GM12875 (cell line): ENCODE results near the gene ANAPC4.

Experiments
- H3K4me3 ChIP-seq: one replicate; pipeline ENCODE4 v1.5.1; 2011; ENCODE audit warnings: low read depth, low read length, control low read depth
- TF ChIP-seq, protein P1 (sequence below): IDR thresholded peaks from 2 replicates; pipeline ENCODE4 v1.5.1; 2011; ENCODE audit warnings: low read depth, mild to moderate bottlenecking, control low read depth, inconsistent platforms, low read length, moderate library complexity, borderline replicate concordance; ENCODE audit not compliant: insufficient read depth

Gene ANAPC4

GRCh38 chr4:25346913-25347312, 30.1 kb upstream of the ANAPC4 start:
- H3K4me3 ChIP-seq, result no peak overlapping the region
- TF ChIP-seq, protein P1, sequence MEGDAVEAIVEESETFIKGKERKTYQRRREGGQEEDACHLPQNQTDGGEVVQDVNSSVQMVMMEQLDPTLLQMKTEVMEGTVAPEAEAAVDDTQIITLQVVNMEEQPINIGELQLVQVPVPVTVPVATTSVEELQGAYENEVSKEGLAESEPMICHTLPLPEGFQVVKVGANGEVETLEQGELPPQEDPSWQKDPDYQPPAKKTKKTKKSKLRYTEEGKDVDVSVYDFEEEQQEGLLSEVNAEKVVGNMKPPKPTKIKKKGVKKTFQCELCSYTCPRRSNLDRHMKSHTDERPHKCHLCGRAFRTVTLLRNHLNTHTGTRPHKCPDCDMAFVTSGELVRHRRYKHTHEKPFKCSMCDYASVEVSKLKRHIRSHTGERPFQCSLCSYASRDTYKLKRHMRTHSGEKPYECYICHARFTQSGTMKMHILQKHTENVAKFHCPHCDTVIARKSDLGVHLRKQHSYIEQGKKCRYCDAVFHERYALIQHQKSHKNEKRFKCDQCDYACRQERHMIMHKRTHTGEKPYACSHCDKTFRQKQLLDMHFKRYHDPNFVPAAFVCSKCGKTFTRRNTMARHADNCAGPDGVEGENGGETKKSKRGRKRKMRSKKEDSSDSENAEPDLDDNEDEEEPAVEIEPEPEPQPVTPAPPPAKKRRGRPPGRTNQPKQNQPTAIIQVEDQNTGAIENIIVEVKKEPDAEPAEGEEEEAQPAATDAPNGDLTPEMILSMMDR, result no peak

DNA sequence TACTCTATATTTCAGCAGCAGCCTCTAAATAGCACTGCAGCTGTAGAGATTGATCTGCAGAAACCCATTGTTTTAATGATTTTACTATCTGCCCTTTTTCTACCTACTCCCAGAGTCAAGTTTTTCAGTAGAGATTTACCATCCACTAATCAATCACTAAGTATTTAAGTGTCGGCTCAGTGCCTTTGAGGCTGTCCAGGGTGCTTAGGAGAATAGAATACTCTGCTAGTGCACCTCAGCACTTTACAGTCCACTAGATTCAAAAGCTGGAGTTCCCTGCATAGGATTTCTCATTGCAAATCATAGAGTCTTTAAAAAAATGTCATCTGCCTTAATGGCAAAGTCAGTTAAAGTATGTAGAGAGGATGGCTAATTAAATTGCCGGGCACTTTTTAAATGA, 29.6 kb upstream of the ANAPC4 start:
- TF ChIP-seq, protein P1, result no peak
- H3K4me3 ChIP-seq, result no peak overlapping the region

GRCh38 chr4:25347971-25348370, 29.1 kb upstream of the ANAPC4 start:
- H3K4me3 ChIP-seq, result no peak overlapping the region
- TF ChIP-seq, protein P1, result no peak

GRCh38 chr4:25350561-25350960, 26.5 kb upstream of the ANAPC4 start:
- TF ChIP-seq, protein P1, result no peak
- no peak overlapping the region for H3K4me3 ChIP-seq

DNA sequence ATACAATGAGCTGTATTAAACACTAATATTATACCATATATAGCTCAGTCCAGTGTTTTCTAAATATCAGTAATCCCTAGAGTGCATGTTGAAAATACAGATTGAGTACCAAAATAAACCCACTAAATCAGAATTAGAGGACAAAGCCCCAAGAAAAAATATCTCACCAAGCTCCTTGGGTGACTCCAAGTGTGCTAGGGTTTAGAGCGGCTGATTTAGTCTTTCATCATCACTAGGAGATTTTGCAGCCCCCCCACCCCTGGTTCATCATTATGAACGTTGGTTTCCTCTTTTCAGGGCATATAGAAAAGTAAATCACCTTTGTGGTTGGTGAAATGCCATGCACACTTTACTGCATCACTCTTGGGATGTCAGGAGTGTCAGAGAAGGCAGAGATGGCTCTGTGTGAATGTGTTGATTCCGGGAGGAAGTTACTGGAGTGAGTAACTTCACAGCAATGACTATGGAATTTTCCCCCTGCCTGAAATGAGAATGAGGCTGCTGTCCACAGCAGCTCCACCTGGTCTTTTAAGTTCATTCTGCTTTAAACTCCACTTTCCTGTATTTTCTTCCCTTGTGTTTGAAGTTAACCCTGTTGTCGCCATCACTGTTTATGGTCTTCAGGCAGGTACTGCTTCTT, 25.2 kb upstream of the ANAPC4 start:
- TF ChIP-seq, protein P1, result no peak
- no peak overlapping the region for H3K4me3 ChIP-seq

DNA sequence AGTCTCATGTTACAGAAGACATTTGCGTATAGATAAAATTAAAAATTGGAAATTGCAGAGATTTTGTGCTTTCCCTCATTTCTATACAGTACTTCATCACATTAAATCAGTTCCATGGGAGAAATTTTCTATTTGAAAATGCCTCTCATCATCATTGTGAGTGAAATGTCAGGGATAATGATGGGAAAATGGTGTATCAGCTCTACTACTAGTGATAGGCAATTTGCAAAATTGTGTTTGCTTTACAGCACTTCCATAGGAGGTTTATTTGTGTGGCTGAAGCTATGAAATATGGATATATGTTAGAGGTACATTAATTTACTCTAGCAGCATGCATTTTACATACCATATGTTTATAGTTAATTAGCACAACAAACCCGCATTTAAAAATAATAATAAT, 21.0 kb upstream of the ANAPC4 start:
- no peak overlapping the region for H3K4me3 ChIP-seq
- TF ChIP-seq, protein P1, result no peak

- H3K4me3 ChIP-seq, result no peak overlapping the region
- TF ChIP-seq, protein P1, result no peak
Observed at GRCh38 chr4:25358515-25359275, 18.4 kb upstream of the ANAPC4 start.
